H1 (cell line): Measurements from ENCODE around the gene UBQLN1. TPM values are rescaled to one million over a fixed set of nuclear protein-coding genes. Genes with fewer than 3 reads are reported as not detected.

Experiments
- CTCF ChIA-PET: fragments of 300-600 bp; sonication (Branson Sonifier 250); formaldehyde crosslinking; loops from one replicate; lab custom pipeline; 2021; ENCODE audit not compliant: partially characterized antibody; lab: Charles Lee
- POLR2A ChIA-PET: fragments of 300-600 bp; sonication (Branson Sonifier 250); formaldehyde crosslinking; loops from one replicate; lab custom pipeline; 2021; ENCODE audit warnings: inconsistent platforms; ENCODE audit not compliant: partially characterized antibody; lab: Charles Lee
- DNase-seq, 2 experiments: peaks; one replicate each; pipeline versions ENCODE4 v3.0.0 to v3.0.0-alpha.2; 2010 to 2022; ENCODE audit warnings: low spot score in 2 of 2, low read depth in 1 of 2, mixed read lengths in 1 of 2
- FAIRE-seq: peaks from 2 replicates; lab custom pipeline; 2011; peaks lifted over from hg19 to GRCh38; lab: Jason Lieb, UNC
- H2AFZ ChIP-seq: 2 replicates; pipeline ENCODE4 v1.8.1; 2012; ENCODE audit warnings: low read length, inconsistent platforms
- H2AK5ac ChIP-seq: 2 replicates; pipeline ENCODE4 v1.6.1; 2013; ENCODE audit warnings: low read depth, low read length
- H2BK120ac ChIP-seq: replicated peaks from 2 replicates; pipeline ENCODE3; 2013; ENCODE audit warnings: low read depth, low read length, inconsistent platforms
- H2BK12ac ChIP-seq: 2 replicates; pipeline ENCODE4 v1.6.1; 2013; ENCODE audit warnings: low read depth, low read length
- H2BK15ac ChIP-seq: 2 replicates; pipeline ENCODE4 v1.6.1; 2013; ENCODE audit warnings: low read length
- H2BK20ac ChIP-seq: 2 replicates; pipeline ENCODE4 v1.6.1; 2013; ENCODE audit warnings: low read length
- H2BK5ac ChIP-seq: 2 replicates; pipeline ENCODE4 v1.6.1; 2013; ENCODE audit warnings: low read depth, low read length
- H3K14ac ChIP-seq: 2 replicates; pipeline ENCODE4 v1.6.1; 2013; ENCODE audit warnings: inconsistent platforms; ENCODE audit not compliant: insufficient read length
- H3K18ac ChIP-seq: 2 replicates; pipeline ENCODE4 v1.6.1; 2013; ENCODE audit warnings: low read length; ENCODE audit errors: extremely low read depth
- H3K23ac ChIP-seq: 2 replicates; pipeline ENCODE4 v1.6.1; 2013; ENCODE audit warnings: inconsistent platforms; ENCODE audit not compliant: insufficient read length
- H3K23me2 ChIP-seq: 2 replicates; pipeline ENCODE4 v1.6.1; 2013; ENCODE audit warnings: low read depth, low read length
- H3K27ac ChIP-seq: 2 replicates; pipeline ENCODE4 v1.6.1; 2011; ENCODE audit warnings: low read depth, low read length, inconsistent platforms
- H3K27me3 ChIP-seq, 4 experiments: replicated peaks in 1 of 4; 1 replicate in 1 of 4; 2 replicates in 3 of 4; pipeline versions ENCODE4 v1.6.1 to v1.8.1; 2011 to 2013; ENCODE audit warnings: low read length in 3 of 4, mild to moderate bottlenecking in 3 of 4, inconsistent platforms in 2 of 4, mixed read lengths in 2 of 4, moderate library complexity in 1 of 4; ENCODE audit not compliant: control insufficient read depth in 3 of 4, insufficient read depth in 3 of 4; ENCODE audit errors: extremely low read depth in 1 of 4
- H3K36me3 ChIP-seq, 4 experiments: 2 replicates each; pipeline versions ENCODE4 v1.6.1 to v1.8.1; 2011 to 2013; ENCODE audit warnings: mild to moderate bottlenecking in 4 of 4, low read length in 3 of 4, moderate library complexity in 2 of 4, control low read depth in 1 of 4, inconsistent platforms in 1 of 4; ENCODE audit not compliant: insufficient read depth in 4 of 4, control insufficient read depth in 2 of 4
- H3K4ac ChIP-seq: replicated peaks from 2 replicates; pipeline ENCODE3; 2013; ENCODE audit warnings: low read length, low read depth, mixed read lengths, inconsistent platforms; ENCODE audit not compliant: insufficient read length
- H3K4me1 ChIP-seq, 4 experiments: replicated peaks in 1 of 4; 1 replicate in 1 of 4; 2 replicates in 3 of 4; pipeline versions ENCODE4 v1.6.1 to v1.8.1; 2011 to 2013; ENCODE audit warnings: low read length in 3 of 4, inconsistent platforms in 2 of 4, mixed read lengths in 1 of 4; ENCODE audit not compliant: insufficient read depth in 4 of 4, control insufficient read depth in 3 of 4
- H3K4me2 ChIP-seq, 2 experiments: 2 replicates each; pipeline versions ENCODE4 v1.6.1 to v1.8.1; 2011 to 2013; ENCODE audit warnings: low read depth in 2 of 2, low read length in 2 of 2, control low read depth in 1 of 2, inconsistent platforms in 1 of 2, mild to moderate bottlenecking in 1 of 2; ENCODE audit not compliant: insufficient read depth in 1 of 2
- H3K4me3 ChIP-seq, 4 experiments: fragments of 200-600, 300-600 bp in 1 of 4; sonication (generic), shearing (Covaris generic), sonication (Bioruptor Twin) in 1 of 4; 2 replicates each; pipeline versions ENCODE4 v1.5.1 to v1.8.1; 2011 to 2016; ENCODE audit warnings: low read length in 4 of 4, low read depth in 3 of 4, control low read depth in 2 of 4, inconsistent platforms in 2 of 4, mild to moderate bottlenecking in 2 of 4, mixed read lengths in 1 of 4, moderate library complexity in 1 of 4; ENCODE audit not compliant: insufficient read depth in 2 of 4; ENCODE audit errors: extremely low read depth in 1 of 4
- H3K56ac ChIP-seq: replicated peaks from 2 replicates; pipeline ENCODE3; 2013; ENCODE audit warnings: low read depth, mild to moderate bottlenecking, mixed read lengths, low read length, inconsistent platforms; ENCODE audit not compliant: insufficient read length
- H3K79me1 ChIP-seq: 2 replicates; pipeline ENCODE4 v1.6.1; 2013; ENCODE audit warnings: low read depth, low read length, control low read depth
- H3K79me2 ChIP-seq, 2 experiments: 2 replicates each; pipeline versions ENCODE4 v1.6.1 to v1.8.1; 2012 to 2013; ENCODE audit warnings: low read length in 2 of 2, mild to moderate bottlenecking in 2 of 2, inconsistent platforms in 1 of 2; ENCODE audit not compliant: insufficient read depth in 2 of 2, control insufficient read depth in 1 of 2
- H3K9ac ChIP-seq, 4 experiments: replicated peaks in 1 of 4; 1 replicate in 1 of 4; 2 replicates in 3 of 4; pipeline versions ENCODE4 v1.6.1 to v1.8.1; 2011 to 2013; ENCODE audit warnings: low read depth in 3 of 4, low read length in 3 of 4, control low read depth in 2 of 4, mild to moderate bottlenecking in 2 of 4, moderate library complexity in 2 of 4, inconsistent platforms in 1 of 4; ENCODE audit errors: extremely low read depth in 1 of 4
- H3K9me3 ChIP-seq, 2 experiments: 2 replicates each; pipeline versions ENCODE4 v1.6.1 to v1.8.1; 2012 to 2013; ENCODE audit warnings: mild to moderate bottlenecking in 2 of 2, moderate library complexity in 2 of 2, control low read depth in 1 of 2, inconsistent platforms in 1 of 2, low read depth in 1 of 2, low read length in 1 of 2, mixed read lengths in 1 of 2; ENCODE audit not compliant: insufficient read depth in 2 of 2
- H4K20me1 ChIP-seq, 2 experiments: replicated peaks in 1 of 2; 2 replicates each; pipeline versions ENCODE3 to v1.8.1; 2011 to 2013; ENCODE audit warnings: inconsistent platforms in 2 of 2, low read length in 2 of 2, mild to moderate bottlenecking in 1 of 2; ENCODE audit not compliant: insufficient read depth in 2 of 2, control insufficient read depth in 1 of 2
- H4K5ac ChIP-seq: 2 replicates; pipeline ENCODE4 v1.6.1; 2013; ENCODE audit warnings: low read length, low read depth, mixed read lengths, inconsistent platforms; ENCODE audit not compliant: insufficient read length
- H4K8ac ChIP-seq: 2 replicates; pipeline ENCODE4 v1.8.0; 2013; ENCODE audit warnings: mild to moderate bottlenecking, moderate library complexity, low read length, inconsistent platforms; ENCODE audit not compliant: insufficient read depth; ENCODE audit errors: extremely low read depth
- H4K91ac ChIP-seq: replicated peaks from 2 replicates; pipeline ENCODE3; 2013; ENCODE audit warnings: low read length, mixed read lengths, inconsistent platforms; ENCODE audit not compliant: insufficient read length
- CBX5 ChIP-seq: fragments of 300-800, 300-1000 bp; sonication (generic); IDR thresholded peaks from 2 replicates; pipeline ENCODE4 v1.7.1; 2016; ENCODE audit warnings: antibody characterized with exemption, low read length, low read depth
- CEBPB ChIP-seq: IDR thresholded peaks from 2 replicates; pipeline ENCODE4 v1.6.1; 2012; ENCODE audit warnings: low read depth, low read length
- CHD2 ChIP-seq: IDR thresholded peaks from 2 replicates; pipeline ENCODE4 v1.6.1; 2012; ENCODE audit warnings: low read length, improper control_type of control experiment
- EP300 ChIP-seq, 2 experiments: IDR thresholded peaks; 1 replicate in 1 of 2; 2 replicates in 1 of 2; pipeline ENCODE4 v1.6.1; 2011 to 2012; ENCODE audit warnings: low read depth in 2 of 2, low read length in 2 of 2, mild to moderate bottlenecking in 2 of 2, borderline replicate concordance in 1 of 2, inconsistent platforms in 1 of 2, moderate library complexity in 1 of 2
- GABPA ChIP-seq: IDR thresholded peaks from 2 replicates; pipeline ENCODE4 v1.6.1; 2011; ENCODE audit warnings: mild to moderate bottlenecking, low read length, moderate library complexity, borderline replicate concordance; ENCODE audit not compliant: insufficient read depth
- JUND ChIP-seq: IDR thresholded peaks from 2 replicates; pipeline ENCODE4 v1.6.1; 2011; ENCODE audit warnings: mild to moderate bottlenecking, improper control_type of control experiment, low read length
- KDM4A ChIP-seq: IDR thresholded peaks from one replicate; pipeline ENCODE4 v1.7.1; 2012; ENCODE audit warnings: low read depth, mild to moderate bottlenecking, moderate library complexity, low read length, inconsistent platforms; ENCODE audit not compliant: severe bottlenecking
- MAX ChIP-seq: IDR thresholded peaks from 2 replicates; pipeline ENCODE4 v1.6.1; 2012; ENCODE audit warnings: inconsistent platforms
- NANOG ChIP-seq: IDR thresholded peaks from 2 replicates; pipeline ENCODE4 v1.6.1; 2011; ENCODE audit warnings: low read length, low read depth, mild to moderate bottlenecking, inconsistent platforms; ENCODE audit not compliant: insufficient read depth, poor library complexity, severe bottlenecking
- POU5F1 ChIP-seq: IDR thresholded peaks from 2 replicates; pipeline ENCODE4 v1.6.1; 2011; ENCODE audit warnings: low read depth, mild to moderate bottlenecking, low read length, moderate library complexity
- RBBP5 ChIP-seq: IDR thresholded peaks from 2 replicates; pipeline ENCODE4 v1.7.1; 2012; ENCODE audit warnings: low read depth, mild to moderate bottlenecking, inconsistent platforms, low read length, moderate library complexity, borderline replicate concordance
- RFX5 ChIP-seq: IDR thresholded peaks from 2 replicates; pipeline ENCODE4 v1.6.1; 2011; ENCODE audit warnings: low read depth, low read length, improper control_type of control experiment, borderline replicate concordance
- SIN3A ChIP-seq, 2 experiments: IDR thresholded peaks in 1 of 2; conservative IDR thresholded peaks in 1 of 2; 2 replicates each; pipeline ENCODE4 v1.6.1; 2011 to 2012; ENCODE audit warnings: low read length in 2 of 2, improper control_type of control experiment in 1 of 2, low read depth in 1 of 2, mild to moderate bottlenecking in 1 of 2
- SIRT6 ChIP-seq: IDR thresholded peaks from one replicate; pipeline ENCODE4 v1.7.1; 2012; ENCODE audit warnings: low read length, inconsistent platforms
- YY1 ChIP-seq: IDR thresholded peaks from 2 replicates; pipeline ENCODE4 v1.6.1; 2011; ENCODE audit warnings: low read depth, mild to moderate bottlenecking, low read length
- polyA plus RNA-seq, 7 experiments: library from polyadenylated mRNA; depleted of rRNA in 3 of 7; stranded (reverse) in 5 of 7; unstranded in 2 of 7; fragments of >200 nt in 5 of 7; fragments of 200-250 nt in 2 of 7; gene quantifications; 1 replicate in 5 of 7; 2 replicates in 1 of 7; 4 replicates in 1 of 7; pipeline versions ENCODE4 v1.2.1 to v1.2.3, GENCODE V29; 2011 to 2013; ENCODE audit warnings: missing spikeins in 2 of 7, mixed read lengths in 2 of 7
- total RNA-seq: library from RNA; stranded (reverse); fragmentation: NEBNext Ultra II Directional; extraction: Animal tissue kit (Norgen Biotek cat#: 25700); gene quantifications from 2 replicates; pipeline ENCODE4 v1.2.1, GENCODE V29; 2021

UBQLN1 gene
- total and polyA plus RNA-seq, 2 of the 8 experiments (the other 6 are each of a cell fraction or from before 2014, with no cell fraction given): 62.4 to 105 TPM

DNA sequence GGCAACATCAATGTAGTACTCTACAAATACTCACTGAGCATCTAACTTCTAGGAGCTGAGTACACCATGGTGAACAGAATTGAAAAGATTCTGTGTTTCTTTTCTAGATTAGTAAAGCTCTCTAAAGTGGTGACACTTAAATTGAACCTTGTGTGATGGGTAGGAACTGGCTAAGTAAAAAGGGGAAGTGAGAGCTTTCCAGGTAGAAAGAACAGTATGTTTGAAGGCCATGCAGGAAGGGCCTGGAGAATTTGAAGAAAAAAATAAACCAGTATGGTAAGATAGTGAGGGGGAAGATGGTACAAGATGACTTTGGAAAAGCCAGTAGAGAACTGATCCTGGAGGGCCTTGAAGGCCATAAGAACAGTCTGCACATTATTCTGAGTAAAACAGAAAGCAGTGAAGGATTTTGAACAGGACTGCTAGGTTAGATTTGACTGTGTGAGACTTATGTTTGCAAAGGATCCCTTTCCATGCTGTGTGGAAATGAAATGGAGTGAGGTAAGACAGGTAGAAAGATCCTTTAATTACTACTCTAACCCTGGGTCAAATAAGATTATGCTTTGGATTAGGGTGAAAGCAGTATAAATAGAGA is 46.7 kb upstream of the UBQLN1 start:
- H3K14ac ChIP-seq: no peak overlapping the region
- H3K23me2 ChIP-seq: no peaks in the 10 kb centered on the region
- H2BK20ac ChIP-seq: no peak overlapping the region
- H2BK5ac ChIP-seq: no peak overlapping the region
- no peaks in the 10 kb centered on the region for H3K36me3 ChIP-seq
- no peak overlapping the region for H4K5ac ChIP-seq
- H3K4ac ChIP-seq: no peak overlapping the region
- no peak overlapping the region for H2BK120ac ChIP-seq
- H2BK15ac ChIP-seq: no peak overlapping the region
- H3K9ac ChIP-seq: no peak overlapping the region
- H4K20me1 ChIP-seq: no peaks in the 10 kb centered on the region
- CTCF ChIA-PET: no interaction called here
- no peak overlapping the region for H4K91ac ChIP-seq
- DNase-seq (no peak), FAIRE-seq (no peak)
- no peaks in the 10 kb centered on the region for H3K79me2 ChIP-seq
- H3K79me1 ChIP-seq: no peaks in the 10 kb centered on the region
- no peak overlapping the region for H2BK12ac ChIP-seq
- no peak overlapping the region for H2AK5ac ChIP-seq
- H3K56ac ChIP-seq: no peak overlapping the region
- no peak overlapping the region for H4K8ac ChIP-seq
- no peak overlapping the region for H3K4me3 ChIP-seq
- no peaks in the 10 kb centered on the region for H3K4me1 ChIP-seq
- H3K27me3 ChIP-seq: no peaks in the 10 kb centered on the region
- H3K27ac ChIP-seq: no peak overlapping the region
- H3K23ac ChIP-seq: no peak overlapping the region
- POLR2A ChIA-PET: interaction anchor here (0.6 kb wide), 1 partner anchor 47 kb away, joined by 3 read pairs; no protein-coding TSS in a partner anchor
- no peak overlapping the region for H3K4me2 ChIP-seq
- no peak overlapping the region for H2AFZ ChIP-seq
- H3K9me3 ChIP-seq: no peaks in the 10 kb centered on the region
- H3K18ac ChIP-seq: no peak overlapping the region
- TF ChIP-seq CBX5 (no peak), RBBP5 (no peak), CHD2 (no peak), JUND (no peak), POU5F1 (no peak), CEBPB (no peak), RFX5 (no peak), GABPA (no peak), EP300 (IDR thresholded peaks at IDR 0.05; ENCODE audit: borderline replicate concordance in 1 of 2, low read depth in 2 of 2, low read length in 2 of 2) (no peak), YY1 (no peak), MAX (no peak), NANOG (no peak), SIRT6 (no peak), KDM4A (no peak), SIN3A (conservative IDR thresholded peaks at IDR 0.05 in 1 of 2, IDR thresholded peaks at IDR 0.05 in 1 of 2; ENCODE audit: low read depth in 1 of 2, low read length in 2 of 2) (no peak)
